HL-60/S4 treated with retinoic acid at 250 ng/mL for 4 days and 3 days (cell line): ENCODE measurements around the gene NME4.

Source experiments
- in situ Hi-C: fragments of 300-500 bp; cut with MboI; formaldehyde crosslinking; loops from 2 replicates; pipeline ENCODE4 v1.7.0; 2022; ENCODE audit warnings: low sequenced_read_pairs

Gene NME4

GRCh38 chr16:425082-425718 is 28.2 kb downstream of the NME4 start, which contains the start of gene RAB11FIP3:
Gene RAB11FIP3 (plus strand): TSS chr16:425649. CDS start chr16:426007, 358 bp downstream.
- in situ Hi-C loops = no loop called here

- in situ Hi-C loops = no loop called here
Measured at GRCh38 chr16:425740-426114, 28.7 kb downstream of the NME4 start.

- in situ Hi-C loops = no loop called here
Measured at GRCh38 chr16:426115-426905, 29.3 kb downstream of the NME4 start.

- in situ Hi-C loops = no loop called here
Measured at GRCh38 chr16:426906-427249, 29.9 kb downstream of the NME4 start.

- in situ Hi-C loops = no loop called here
Measured at GRCh38 chr16:427250-427649, 30.3 kb downstream of the NME4 start.

GRCh38 chr16:430904-431303 is 33.9 kb downstream of the NME4 start:
- in situ Hi-C loops = no loop called here

- in situ Hi-C loops = no loop called here
Measured at GRCh38 chr16:440627-441026, 43.6 kb downstream of the NME4 start.

GRCh38 chr16:441447-441846 is 44.4 kb downstream of the NME4 start:
- in situ Hi-C loops = no loop called here

- in situ Hi-C loops = no loop called here
Measured at GRCh38 chr16:442976-443375, 46.0 kb downstream of the NME4 start.

GRCh38 chr16:444027-444426 is 47.0 kb downstream of the NME4 start:
- in situ Hi-C loops = no loop called here

GRCh38 chr16:445566-445965 is 48.6 kb downstream of the NME4 start:
- in situ Hi-C loops = no loop called here
